ENCODE results near the gene ATOX1. TPM values are rescaled to one million over a fixed set of nuclear protein-coding genes. Genes with fewer than 3 reads are reported as not detected.

Gene ATOX1
- total and polyA plus RNA-seq, 2 of the 13 experiments (the other 11 are each of a cell fraction or from before 2014, with no cell fraction given): 62.4 to 124 TPM

- H3K79me2 ChIP-seq (ENCODE audit: insufficient read depth, low read length): no peaks in the 10 kb centered on the region
- ATAC-seq: no peak
- no peak for FAIRE-seq
- no peak overlapping the region for H3K27ac ChIP-seq (ENCODE audit: extremely low read length, insufficient read depth, low read length)
- in situ Hi-C loops (cut with HindIII; ENCODE audit: extremely low pct_ligation_motif_present, low pct_unique_long_range_greater_than_20kb): loop anchor here (5.0 to 25.0 kb wide), 3 partner anchors 85 to 305 kb away; partner anchors contain the start of gene SLC36A1
- no peaks in the 10 kb centered on the region for H4K20me1 ChIP-seq (ENCODE audit: insufficient read depth, low read length)
- no peak overlapping the region for H3K4me3 ChIP-seq (replicated peaks in 1 of 3; ENCODE audit: insufficient read depth in 1 of 3, low read depth in 2 of 3, low read length in 3 of 3)
- H3K4me2 ChIP-seq (ENCODE audit: low read depth, low read length): no peak overlapping the region
- intact Hi-C loops (cut with micrococcal nuclease; ENCODE audit: unreplicated experiment): loop anchor here (5.0 kb wide), 2 partner anchors 220 to 295 kb away; partner anchors contain the start of gene SLC36A1
- peaks cover 14 to 39% of the 10 kb centered on the region in 2 experiments; a peak in 4 of 5 replicates for H3K36me3 ChIP-seq (replicated peaks in 1 of 2; ENCODE audit: control insufficient read depth in 1 of 2, insufficient read depth in 2 of 2, low read length in 2 of 2)
- no peaks in the 10 kb centered on the region for H3K4me1 ChIP-seq (ENCODE audit: insufficient read depth, low read length)
- no peaks in the 10 kb centered on the region for H3K9me3 ChIP-seq (ENCODE audit: low read length)
- ChIA-PET POLR2A (no interaction called here), CTCF (ENCODE audit: low intra/inter-chr PET ratio, low total read pairs) (interaction anchor here (1.9 to 5.1 kb wide), 2 partner anchors 82 to 85 kb away, joined by 6 to 66 read pairs; no protein-coding TSS in a partner anchor)
- DNase-seq (ENCODE audit: low spot score): no peak
- H2AFZ ChIP-seq (ENCODE audit: low read length): no peak overlapping the region
- H3K27me3 ChIP-seq (ENCODE audit: control insufficient read depth in 1 of 2, insufficient read depth in 2 of 2, low read length in 2 of 2): no peaks in the 10 kb centered on the region
- no peak overlapping the region for H3K9ac ChIP-seq (ENCODE audit: insufficient read depth, low read depth, low read length)
- 95% methylated on average over 6 of the region's 6 CpGs for WGBS (ENCODE audit: low lambda C conversion rate)
- no TSS peak for BruUV-seq (replicated peaks)
- no peak for TF ChIP-seq PLRG1 (conservative IDR thresholded peaks at IDR 0.05)
- no peak for TF ChIP-seq HDAC6 (IDR thresholded peaks at IDR 0.05; ENCODE audit: low read depth, low read length)
Observed at GRCh38 chr5:151741678-151742423, 16.6 kb downstream of the ATOX1 start.

GRCh38 chr5:151740958-151741373 lies 17.5 kb downstream of the ATOX1 start:
- in situ Hi-C loops (cut with HindIII; ENCODE audit: extremely low pct_ligation_motif_present, low pct_unique_long_range_greater_than_20kb): loop anchor here (5.0 to 25.0 kb wide), 3 partner anchors 84 to 304 kb away; partner anchors contain the start of gene SLC36A1
- no peak overlapping the region for H3K4me2 ChIP-seq (ENCODE audit: low read depth, low read length)
- H3K27ac ChIP-seq (ENCODE audit: extremely low read length, insufficient read depth, low read length): no peak overlapping the region

More at GRCh38 chr5:151740958-151741373, 17.5 kb downstream of the ATOX1 start:
- H3K4me3 ChIP-seq (replicated peaks in 1 of 3; ENCODE audit: insufficient read depth in 1 of 3, low read depth in 2 of 3, low read length in 3 of 3): no peak overlapping the region
- no peaks in the 10 kb centered on the region for H4K20me1 ChIP-seq (ENCODE audit: insufficient read depth, low read length)
- ATAC-seq: peak; percentile 25
- no peaks in the 10 kb centered on the region for H3K27me3 ChIP-seq (ENCODE audit: control insufficient read depth in 1 of 2, insufficient read depth in 2 of 2, low read length in 2 of 2)
- H2AFZ ChIP-seq (ENCODE audit: low read length): no peak overlapping the region
- peaks cover 12 to 36% of the 10 kb centered on the region in 2 experiments; a peak in 4 of 5 replicates for H3K36me3 ChIP-seq (replicated peaks in 1 of 2; ENCODE audit: control insufficient read depth in 1 of 2, insufficient read depth in 2 of 2, low read length in 2 of 2)
- H3K4me1 ChIP-seq (ENCODE audit: insufficient read depth, low read length): no peaks in the 10 kb centered on the region
- BruUV-seq (replicated peaks): no TSS peak
- no peak for FAIRE-seq
- no peak overlapping the region for H3K9ac ChIP-seq (ENCODE audit: insufficient read depth, low read depth, low read length)
- 0 out of 2 replicates have a peak, but pooled peaks have one; percentile 24 for TF ChIP-seq CC2D1A (CRISPR knock-in tag; IDR thresholded peaks at IDR 0.05)
- no peak for TF ChIP-seq LCORL (IDR thresholded peaks at IDR 0.05)
- no peak for TF ChIP-seq LCORL (CRISPR knock-in tag; IDR thresholded peaks at IDR 0.05)
- no peak for TF ChIP-seq ZBTB8A (CRISPR knock-in tag; IDR thresholded peaks at IDR 0.05; ENCODE audit: borderline replicate concordance, low read depth)
- no peak for TF ChIP-seq RCOR2 (CRISPR knock-in tag; IDR thresholded peaks at IDR 0.05)
- no peak for TF ChIP-seq THAP11 (CRISPR knock-in tag; IDR thresholded peaks at IDR 0.05)
- TF ChIP-seq CHD2 (IDR thresholded peaks at IDR 0.05; ENCODE audit: low read depth, low read length): no peak
- no peak for TF ChIP-seq ZNF296 (CRISPR knock-in tag; conservative IDR thresholded peaks at IDR 0.05)
- no peak for TF ChIP-seq ZNF614 (CRISPR knock-in tag; IDR thresholded peaks at IDR 0.05; ENCODE audit: borderline replicate concordance)
- no peak for TF ChIP-seq ZNF773 (CRISPR knock-in tag; IDR thresholded peaks at IDR 0.05; ENCODE audit: borderline replicate concordance)
- TF ChIP-seq KLF12 (CRISPR knock-in tag; IDR thresholded peaks at IDR 0.05; ENCODE audit: borderline replicate concordance): no peak
- TF ChIP-seq ZSCAN5A (CRISPR knock-in tag; IDR thresholded peaks at IDR 0.05; ENCODE audit: borderline replicate concordance): no peak
- 0 out of 2 replicates have a peak, but pooled peaks have one; percentile 9 for TF ChIP-seq ARNT2 (CRISPR knock-in tag; IDR thresholded peaks at IDR 0.05; ENCODE audit: low read depth)
- no peak for TF ChIP-seq HOXA3 (CRISPR knock-in tag; IDR thresholded peaks at IDR 0.05)
- no peak for DNase-seq (ENCODE audit: low spot score)
- H3K9me3 ChIP-seq (ENCODE audit: low read length): no peaks in the 10 kb centered on the region
- 85% methylated on average over 2 of the region's 2 CpGs for WGBS (ENCODE audit: low lambda C conversion rate)
- ChIA-PET POLR2A (no interaction called here), CTCF (ENCODE audit: low intra/inter-chr PET ratio, low total read pairs) (interaction anchor here (0.8 to 5.1 kb wide), 3 partner anchors 82 to 240 kb away, joined by 3 to 66 read pairs (median 6); no protein-coding TSS in a partner anchor)
- no peaks in the 10 kb centered on the region for H3K79me2 ChIP-seq (ENCODE audit: insufficient read depth, low read length)
- intact Hi-C loops (cut with micrococcal nuclease; ENCODE audit: unreplicated experiment): loop anchor here (1.0 to 5.0 kb wide), 3 partner anchors 82 to 294 kb away; partner anchors contain the start of gene SLC36A1

All from HepG2 (cell line).